GM12873 (cell line): Measurements from ENCODE around the gene FAT1.

ENCODE experiments used
- CTCF ChIP-seq: IDR thresholded peaks from 2 replicates; pipeline ENCODE4 v1.5.1; 2012; ENCODE audit warnings: low read depth, mild to moderate bottlenecking, moderate library complexity, low read length, control low read depth; ENCODE audit not compliant: insufficient read depth; ENCODE audit errors: missing control alignments

The FAT1 gene

GRCh38 chr4:186764457-186764856, 40.8 kb upstream of the FAT1 start:
- no peak for TF ChIP-seq CTCF

- TF ChIP-seq CTCF, result no peak
Measured at GRCh38 chr4:186762865-186763264, 39.2 kb upstream of the FAT1 start.

GRCh38 chr4:186762361-186762760, 38.7 kb upstream of the FAT1 start:
- TF ChIP-seq CTCF, result no peak

- TF ChIP-seq CTCF, result no peak
Measured at GRCh38 chr4:186761393-186761792, 37.7 kb upstream of the FAT1 start.

GRCh38 chr4:186760576-186760975, 36.9 kb upstream of the FAT1 start:
- TF ChIP-seq CTCF, result no peak

GRCh38 chr4:186759990-186760389, 36.3 kb upstream of the FAT1 start:
- no peak for TF ChIP-seq CTCF

- no peak for TF ChIP-seq CTCF
Measured at GRCh38 chr4:186758929-186759682, 35.5 kb upstream of the FAT1 start.
